ENCODE results near the gene NACA2. TPM values are rescaled to one million over a fixed set of nuclear protein-coding genes. Genes with fewer than 3 reads are reported as not detected.

The NACA2 gene
- total and polyA plus RNA-seq, 2 of the 13 experiments (the other 11 are each of a cell fraction or from before 2014, with no cell fraction given) = 0.21 TPM; not detected in 1

DNA sequence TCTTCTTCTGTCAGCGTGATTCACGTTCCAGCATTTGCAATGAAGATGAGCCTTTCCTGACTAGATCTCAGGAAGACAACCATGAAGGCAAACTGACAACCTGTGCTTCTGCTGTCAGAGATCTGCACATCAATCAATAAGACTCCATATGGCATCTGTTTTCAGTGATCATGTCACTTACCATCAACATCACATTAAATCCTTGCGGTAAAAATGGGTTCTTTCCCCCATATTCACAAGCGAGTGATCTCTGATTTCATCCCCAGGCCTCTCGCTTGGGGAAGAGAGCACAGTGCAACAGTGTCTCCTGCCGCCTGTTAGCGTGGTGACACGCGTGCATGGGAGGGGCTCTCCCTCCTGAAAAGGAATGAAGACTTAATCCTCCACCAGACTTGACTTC, 11.1 kb downstream of the NACA2 start (continued):
- TF ChIP-seq, protein P1, sequence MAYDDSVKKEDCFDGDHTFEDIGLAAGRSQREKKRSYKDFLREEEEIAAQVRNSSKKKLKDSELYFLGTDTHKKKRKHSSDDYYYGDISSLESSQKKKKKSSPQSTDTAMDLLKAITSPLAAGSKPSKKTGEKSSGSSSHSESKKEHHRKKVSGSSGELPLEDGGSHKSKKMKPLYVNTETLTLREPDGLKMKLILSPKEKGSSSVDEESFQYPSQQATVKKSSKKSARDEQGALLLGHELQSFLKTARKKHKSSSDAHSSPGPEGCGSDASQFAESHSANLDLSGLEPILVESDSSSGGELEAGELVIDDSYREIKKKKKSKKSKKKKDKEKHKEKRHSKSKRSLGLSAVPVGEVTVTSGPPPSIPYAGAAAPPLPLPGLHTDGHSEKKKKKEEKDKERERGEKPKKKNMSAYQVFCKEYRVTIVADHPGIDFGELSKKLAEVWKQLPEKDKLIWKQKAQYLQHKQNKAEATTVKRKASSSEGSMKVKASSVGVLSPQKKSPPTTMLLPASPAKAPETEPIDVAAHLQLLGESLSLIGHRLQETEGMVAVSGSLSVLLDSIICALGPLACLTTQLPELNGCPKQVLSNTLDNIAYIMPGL (CRISPR knock-in tag; IDR thresholded peaks at IDR 0.05; ENCODE audit: borderline replicate concordance in 1 of 2, low read depth in 1 of 2) = peak; percentile 19 to 30; a peak in 1 of 4 replicates
- TF ChIP-seq SAP130 (CRISPR knock-in tag; IDR thresholded peaks at IDR 0.05; ENCODE audit: low read depth) (peak; percentile 73), MAF1 (CRISPR knock-in tag; IDR thresholded peaks at IDR 0.05; ENCODE audit: borderline replicate concordance) (no peak), TARDBP (CRISPR knock-in tag; IDR thresholded peaks at IDR 0.05) (0 out of 2 replicates have a peak, but pooled peaks have one; percentile 34), ZNF576 (CRISPR knock-in tag; IDR thresholded peaks at IDR 0.05) (no peak), ZNF543 (CRISPR knock-in tag; IDR thresholded peaks at IDR 0.05) (no peak), ZNF230 (CRISPR knock-in tag; IDR thresholded peaks at IDR 0.05) (no peak), ZNF646 (CRISPR knock-in tag; IDR thresholded peaks at IDR 0.05) (no peak), BRF2 (CRISPR knock-in tag; IDR thresholded peaks at IDR 0.05) (0 out of 2 replicates have a peak, but pooled peaks have one; percentile 38), CCAR2 (optimal IDR thresholded peaks at IDR 0.05; ENCODE audit: low read depth, low read length) (no peak), ZNF547 (CRISPR knock-in tag; IDR thresholded peaks at IDR 0.05) (0 out of 2 replicates have a peak, but pooled peaks have one; percentile 37), MATR3 (CRISPR knock-in tag; IDR thresholded peaks at IDR 0.05) (no peak), HNF4A (CRISPR knock-in tag; IDR thresholded peaks at IDR 0.05) (peak; percentile 46; the same call in 1 of the 2 replicates)
- TF ChIP-seq, protein P2, sequence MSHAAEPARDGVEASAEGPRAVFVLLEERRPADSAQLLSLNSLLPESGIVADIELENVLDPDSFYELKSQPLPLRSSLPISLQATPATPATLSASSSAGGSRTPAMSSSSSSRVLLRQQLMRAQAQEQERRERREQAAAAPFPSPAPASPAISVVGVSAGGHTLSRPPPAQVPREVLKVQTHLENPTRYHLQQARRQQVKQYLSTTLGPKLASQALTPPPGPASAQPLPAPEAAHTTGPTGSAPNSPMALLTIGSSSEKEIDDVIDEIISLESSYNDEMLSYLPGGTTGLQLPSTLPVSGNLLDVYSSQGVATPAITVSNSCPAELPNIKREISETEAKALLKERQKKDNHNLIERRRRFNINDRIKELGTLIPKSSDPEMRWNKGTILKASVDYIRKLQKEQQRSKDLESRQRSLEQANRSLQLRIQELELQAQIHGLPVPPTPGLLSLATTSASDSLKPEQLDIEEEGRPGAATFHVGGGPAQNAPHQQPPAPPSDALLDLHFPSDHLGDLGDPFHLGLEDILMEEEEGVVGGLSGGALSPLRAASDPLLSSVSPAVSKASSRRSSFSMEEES (CRISPR knock-in tag; IDR thresholded peaks at IDR 0.05) = no peak
- TF ChIP-seq, protein P3, sequence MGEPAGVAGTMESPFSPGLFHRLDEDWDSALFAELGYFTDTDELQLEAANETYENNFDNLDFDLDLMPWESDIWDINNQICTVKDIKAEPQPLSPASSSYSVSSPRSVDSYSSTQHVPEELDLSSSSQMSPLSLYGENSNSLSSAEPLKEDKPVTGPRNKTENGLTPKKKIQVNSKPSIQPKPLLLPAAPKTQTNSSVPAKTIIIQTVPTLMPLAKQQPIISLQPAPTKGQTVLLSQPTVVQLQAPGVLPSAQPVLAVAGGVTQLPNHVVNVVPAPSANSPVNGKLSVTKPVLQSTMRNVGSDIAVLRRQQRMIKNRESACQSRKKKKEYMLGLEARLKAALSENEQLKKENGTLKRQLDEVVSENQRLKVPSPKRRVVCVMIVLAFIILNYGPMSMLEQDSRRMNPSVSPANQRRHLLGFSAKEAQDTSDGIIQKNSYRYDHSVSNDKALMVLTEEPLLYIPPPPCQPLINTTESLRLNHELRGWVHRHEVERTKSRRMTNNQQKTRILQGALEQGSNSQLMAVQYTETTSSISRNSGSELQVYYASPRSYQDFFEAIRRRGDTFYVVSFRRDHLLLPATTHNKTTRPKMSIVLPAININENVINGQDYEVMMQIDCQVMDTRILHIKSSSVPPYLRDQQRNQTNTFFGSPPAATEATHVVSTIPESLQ (CRISPR knock-in tag; conservative IDR thresholded peaks at IDR 0.05) = no peak

All from HepG2 (cell line).